GM12878 (cell line): Measurements from ENCODE around the gene UBC. TPM values are rescaled to one million over a fixed set of nuclear protein-coding genes. Genes with fewer than 3 reads are reported as not detected.
"Not testable (repeated sequence)": the region's sequence is repeated elsewhere in the genome, so short reads cannot be mapped to it uniquely, and the experiment has no call there.

Experiments
- ATAC-seq: fragments of 200-7000 bp; cut with Tn5 transposase; 3 replicates; pipeline ENCODE4 v1.9.1; 2020; ENCODE audit warnings: mild to moderate bottlenecking, moderate library complexity
- BruUV-seq: library from RNA; stranded (reverse); fragments of 400-500 nt; replicated peaks from 2 replicates; lab custom pipeline; 2021; lab: Mats Ljungman, UMichigan
- CTCF ChIA-PET: fragments of 300-600 bp; sonication (Branson Sonifier 250); formaldehyde crosslinking; extraction: SDS; loops from one replicate; lab custom pipeline; 2021; ENCODE audit warnings: inconsistent platforms; lab: Yijun Ruan, JAX
- POLR2A ChIA-PET: fragments of 350-600 bp; formaldehyde crosslinking; extraction: SDS; loops from one replicate; lab custom pipeline; 2021; ENCODE audit warnings: inconsistent platforms; lab: Charles Lee
- RAD21 ChIA-PET: fragments of 300-600 bp; sonication (Branson Sonifier 250); formaldehyde crosslinking; loops from one replicate; lab custom pipeline; 2023; ENCODE audit warnings: antibody characterized with exemption; ENCODE audit not compliant: unreplicated experiment; lab: Charles Lee
- SMC1A ChIA-PET: fragments of 300-600 bp; sonication (Branson Sonifier 250); formaldehyde crosslinking; loops from one replicate; lab custom pipeline; 2023; ENCODE audit not compliant: unreplicated experiment, uncharacterized antibody; lab: Charles Lee
- DNase-seq: peaks from one replicate; pipeline ENCODE4 v3.0.0-alpha.2; 2011; ENCODE audit warnings: low read depth, low spot score
- FAIRE-seq: peaks from 3 replicates; lab custom pipeline; 2011; peaks lifted over from hg19 to GRCh38; lab: Jason Lieb, UNC
- H2AFZ ChIP-seq: 2 replicates; pipeline ENCODE4 v1.6.0; 2011; ENCODE audit warnings: low read depth, low read length, control low read depth; ENCODE audit not compliant: control insufficient read depth
- H3K27ac ChIP-seq: 2 replicates; pipeline ENCODE4 v1.5.1; 2011; ENCODE audit warnings: control low read depth; ENCODE audit not compliant: control insufficient read depth, insufficient read depth
- H3K27me3 ChIP-seq, 2 experiments: replicated peaks in 1 of 2; 2 replicates each; pipeline versions ENCODE4 v1.6.0 to v1.6.1; 2011; ENCODE audit warnings: low read length in 1 of 2; ENCODE audit not compliant: control insufficient read depth in 2 of 2, insufficient read depth in 2 of 2
- H3K36me3 ChIP-seq, 2 experiments: 2 replicates each; pipeline ENCODE4 v1.5.1; 2011; ENCODE audit warnings: low read length in 1 of 2; ENCODE audit not compliant: control insufficient read depth in 2 of 2, insufficient read depth in 2 of 2
- H3K4me1 ChIP-seq: 2 replicates; pipeline ENCODE4 v1.6.1; 2011; ENCODE audit warnings: mild to moderate bottlenecking, low read length, moderate library complexity, mixed read lengths; ENCODE audit not compliant: control insufficient read depth, insufficient read depth
- H3K4me2 ChIP-seq: 2 replicates; pipeline ENCODE4 v1.6.0; 2011; ENCODE audit warnings: control low read depth; ENCODE audit not compliant: control insufficient read depth, insufficient read depth
- H3K4me3 ChIP-seq: fragments of 200-600 bp; sonication (generic); 2 replicates; pipeline ENCODE4 v1.5.1; 2016
- H3K79me2 ChIP-seq: 2 replicates; pipeline ENCODE4 v1.6.0; 2011; ENCODE audit warnings: low read length; ENCODE audit not compliant: control insufficient read depth, insufficient read depth
- H3K9ac ChIP-seq: 2 replicates; pipeline ENCODE4 v1.8.0; 2011; ENCODE audit warnings: low read length, control low read depth, mixed read lengths; ENCODE audit not compliant: control insufficient read depth, insufficient read depth
- H3K9me3 ChIP-seq: replicated peaks from 3 replicates; pipeline ENCODE4 v1.5.1; 2011; ENCODE audit warnings: mild to moderate bottlenecking, low read length; ENCODE audit not compliant: control insufficient read depth, insufficient read depth
- H4K20me1 ChIP-seq: 2 replicates; pipeline ENCODE4 v1.6.0; 2011; ENCODE audit not compliant: control insufficient read depth, insufficient read depth
- EP300 ChIP-seq, 2 experiments: fragments of 150-350 bp in 1 of 2; IDR thresholded peaks; 2 replicates each; pipeline ENCODE4 v1.6.1; 2011 to 2012; ENCODE audit warnings: low read depth in 2 of 2, low read length in 2 of 2, borderline replicate concordance in 1 of 2, improper control_type of control experiment in 1 of 2, inconsistent platforms in 1 of 2; ENCODE audit not compliant: control insufficient read depth in 1 of 2
- FOXM1 ChIP-seq: IDR thresholded peaks from 2 replicates; pipeline ENCODE4 v1.6.1; 2012; ENCODE audit warnings: low read depth, mild to moderate bottlenecking, inconsistent platforms, low read length, moderate library complexity
- MXI1 ChIP-seq: fragments of 150-350 bp; IDR thresholded peaks from 2 replicates; pipeline ENCODE4 v1.6.1; 2011; ENCODE audit warnings: low read depth, mild to moderate bottlenecking, inconsistent platforms, low read length, improper control_type of control experiment
- MYC ChIP-seq: IDR thresholded peaks from 2 replicates; pipeline ENCODE4 v1.6.1; 2011; ENCODE audit warnings: mild to moderate bottlenecking, low read length, moderate library complexity, inconsistent platforms; ENCODE audit not compliant: insufficient read depth, insufficient replicate concordance, insufficient read length, severe bottlenecking
- NFXL1 ChIP-seq: fragments of 450-650 bp; IDR thresholded peaks from 2 replicates; pipeline ENCODE4 v1.6.1; 2017; ENCODE audit warnings: antibody characterized with exemption, mild to moderate bottlenecking, borderline replicate concordance
- NFYB ChIP-seq: IDR thresholded peaks from 2 replicates; pipeline ENCODE4 v1.6.1; 2011; ENCODE audit warnings: low read depth, mild to moderate bottlenecking, low read length, improper control_type of control experiment, moderate library complexity; ENCODE audit not compliant: insufficient read depth
- SMARCA5 ChIP-seq: fragments of 450-650 bp; IDR thresholded peaks from 2 replicates; pipeline ENCODE4 v1.6.1; 2017; ENCODE audit warnings: mild to moderate bottlenecking
- SUZ12 ChIP-seq: fragments of 200-600 bp; sonication (generic); IDR thresholded peaks from one replicate; pipeline ENCODE4 v1.6.1; 2018; ENCODE audit warnings: antibody characterized with exemption, mild to moderate bottlenecking; ENCODE audit not compliant: unreplicated experiment
- WRNIP1 ChIP-seq: IDR thresholded peaks from 2 replicates; pipeline ENCODE4 v1.6.1; 2011; ENCODE audit warnings: low read depth, low read length, improper control_type of control experiment, borderline replicate concordance
- ZSCAN29 ChIP-seq: fragments of 450-650 bp; IDR thresholded peaks from 2 replicates; pipeline ENCODE4 v1.6.1; 2017; ENCODE audit warnings: mild to moderate bottlenecking, moderate library complexity
- WGBS: methylation state at CpG from one replicate; pipeline ENCODE4 v1.1.6; 2016; ENCODE audit warnings: low lambda C conversion rate; ENCODE audit not compliant: insufficient replicate concordance, insufficient coverage; ENCODE audit errors: missing lambda C conversion rate; 5-methylcytosine and 5-hydroxymethylcytosine counted together
- in situ Hi-C: fragments of 300-500 bp; cut with MboI; formaldehyde crosslinking; loops from 9 replicates; pipeline ENCODE4 v1.14.3; 2018; ENCODE audit warnings: mixed read lengths
- intact Hi-C: fragments of 100-400 bp; cut with micrococcal nuclease; formaldehyde crosslinking; loops from one replicate; pipeline ENCODE4 v1.14.2; 2022; ENCODE audit not compliant: unreplicated experiment
- polyA plus RNA-seq, 11 experiments: library from polyadenylated mRNA; depleted of rRNA in 4 of 11; unstranded in 6 of 11; stranded (reverse) in 5 of 11; fragments of >200 nt; fragmentation: Nextera tagmentation in 4 of 11; fragmentation: Illumina TruSeq in 1 of 11; extraction: Ambion mirVana in 4 of 11; extraction: Trizol in 1 of 11; gene quantifications; 1 replicate in 1 of 11; 2 replicates in 10 of 11; pipeline versions ENCODE4 v1.2.1 to v1.2.3, GENCODE V29; 2011 to 2016; ENCODE audit warnings: inconsistent platforms in 2 of 11, missing spikeins in 2 of 11, low read depth in 1 of 11
- total RNA-seq, 4 experiments: library from RNA; depleted of rRNA in 3 of 4; stranded (reverse); fragments of >200 nt in 3 of 4; fragmentation: Illumina TruSeq in 1 of 4; extraction: Trizol in 1 of 4; gene quantifications; 2 replicates each; pipeline versions ENCODE4 v1.2.1 to v1.2.3, GENCODE V29; 2013 to 2021
- TF ChIP-seq, protein P1 (sequence below): fragments of 450-650 bp; IDR thresholded peaks from 2 replicates; pipeline ENCODE4 v1.6.1; 2017; ENCODE audit warnings: mild to moderate bottlenecking, moderate library complexity

Gene UBC
- total and polyA plus RNA-seq, 10 of the 15 experiments (the other 5 are each of a cell fraction or from before 2014, with no cell fraction given), result 653 to 1,666 (median 874) TPM

DNA sequence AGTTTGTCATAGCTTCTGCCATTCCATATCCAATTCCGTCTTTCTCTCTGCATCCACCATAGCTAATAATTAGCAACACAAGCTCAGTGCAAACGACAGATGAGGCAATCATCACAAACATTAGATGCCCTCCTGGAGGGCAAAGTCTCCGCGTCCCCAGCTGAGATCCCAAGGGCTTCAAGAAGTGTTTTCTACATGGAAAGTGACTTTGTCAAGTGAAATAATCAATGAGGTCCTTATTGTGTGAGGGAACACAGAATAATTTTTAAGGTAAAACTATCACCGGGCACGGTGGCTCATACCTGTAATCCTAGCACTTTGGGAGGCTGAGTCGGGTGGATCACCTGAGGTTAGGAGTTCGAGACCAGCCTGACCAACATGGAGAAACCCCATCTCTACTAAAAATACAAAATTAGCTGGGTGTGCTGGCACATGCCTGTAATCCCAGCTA lies 14.1 kb downstream of the UBC start:
- POLR2A ChIA-PET, result interaction anchor here (1.1 to 4.3 kb wide), 7 partner anchors 11 to 43 kb away, joined by 3 to 46 read pairs (median 7); partner anchors contain the start of gene UBC
- not testable (repeated sequence) for H3K79me2 ChIP-seq, DNase-seq, FAIRE-seq, H3K27me3 ChIP-seq, H2AFZ ChIP-seq, H3K9ac ChIP-seq, BruUV-seq, H4K20me1 ChIP-seq, H3K27ac ChIP-seq, ATAC-seq, H3K36me3 ChIP-seq, H3K4me3 ChIP-seq, H3K4me2 ChIP-seq, H3K9me3 ChIP-seq
- CTCF ChIA-PET, result interaction anchor here (0.7 to 4.8 kb wide), 13 partner anchors 10 to 129 kb away, joined by 3 to 30 read pairs (median 7); no protein-coding TSS in a partner anchor
- SMC1A ChIA-PET, result interaction anchor here (1.0 to 4.4 kb wide), 16 partner anchors 8 to 864 kb away, joined by 3 to 31 read pairs (median 6); no protein-coding TSS in a partner anchor
- intact Hi-C loops (loop anchor here (5.0 kb wide), 1 partner anchor 863 kb away; no protein-coding TSS in a partner anchor), in situ Hi-C loops (loop anchor here (10.0 to 25.0 kb wide), 2 partner anchors 866 to 1463 kb away; partner anchors contain the start of gene RILPL2)
- RAD21 ChIA-PET, result interaction anchor here (0.8 to 4.9 kb wide), 12 partner anchors 9 to 406 kb away, joined by 3 to 51 read pairs (median 8); no protein-coding TSS in a partner anchor
- 83% methylated on average over 8 of the region's 8 CpGs for WGBS
- H3K4me1 ChIP-seq, result peaks cover 37% of the 10 kb centered on the region

DNA sequence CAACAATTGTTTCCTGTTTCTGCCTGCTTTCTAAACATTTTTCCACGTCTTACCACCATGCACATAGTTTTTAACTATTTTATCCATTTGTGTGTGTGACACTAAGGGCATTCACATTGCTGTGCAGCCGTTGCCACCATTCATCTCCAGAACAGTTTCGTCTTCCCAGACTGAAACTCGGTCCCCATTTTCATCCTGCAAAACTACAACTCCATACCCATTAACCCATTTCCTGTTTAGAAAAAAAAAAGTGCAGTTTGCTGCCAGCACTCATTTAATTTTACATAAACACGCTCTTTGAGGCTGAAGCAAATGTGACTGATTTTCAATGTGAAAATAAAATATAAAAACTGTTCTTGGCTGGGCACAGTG lies 15.5 kb downstream of the UBC start:
- CTCF ChIA-PET, result interaction anchor here (0.7 to 4.8 kb wide), 5 partner anchors 19 to 120 kb away, joined by 3 to 30 read pairs (median 7); no protein-coding TSS in a partner anchor
- BruUV-seq, result no TSS peak
- intact Hi-C loops (loop anchor here (2.0 kb wide), 2 partner anchors 36 to 124 kb away; partner anchors contain the start of gene SCARB1), in situ Hi-C loops (no loop called here)
- H4K20me1 ChIP-seq, result no peaks in the 10 kb centered on the region
- no peak for DNase-seq
- H3K27me3 ChIP-seq, result no peaks in the 10 kb centered on the region
- SMC1A ChIA-PET, result interaction anchor here (0.7 to 4.4 kb wide), 5 partner anchors 17 to 128 kb away, joined by 3 to 31 read pairs (median 8); no protein-coding TSS in a partner anchor
- RAD21 ChIA-PET, result interaction anchor here (2.2 to 4.9 kb wide), 4 partner anchors 19 to 124 kb away, joined by 8 to 51 read pairs (median 26); no protein-coding TSS in a partner anchor
- peaks cover 31% of the 10 kb centered on the region for H3K4me1 ChIP-seq
- no peaks in the 10 kb centered on the region for H3K9me3 ChIP-seq
- no peaks in the 10 kb centered on the region for H3K36me3 ChIP-seq
- no peak overlapping the region; the same call in 1 of the 2 replicates for H3K4me3 ChIP-seq
- 11% methylated on average over 5 of the region's 5 CpGs for WGBS
- H3K4me2 ChIP-seq, result peak overlapping the region; percentile 76
- no peak for ATAC-seq
- no peak for FAIRE-seq
- peak overlapping the region; percentile 27; the same call in 1 of the 2 replicates for H3K27ac ChIP-seq
- H3K9ac ChIP-seq, result no peak overlapping the region; the same call in 1 of the 2 replicates
- peak overlapping the region; percentile 61 for H2AFZ ChIP-seq
- no peaks in the 10 kb centered on the region for H3K79me2 ChIP-seq
- POLR2A ChIA-PET, result interaction anchor here (1.9 to 4.3 kb wide), 2 partner anchors 13 to 18 kb away, joined by 7 to 46 read pairs; partner anchors contain the start of gene UBC
- TF ChIP-seq SUZ12 (no peak), SMARCA5 (no peak), NFXL1 (no peak), FOXM1 (no peak), EP300 (IDR thresholded peaks at IDR 0.05; ENCODE audit: borderline replicate concordance in 1 of 2, control insufficient read depth in 1 of 2, low read depth in 2 of 2, low read length in 2 of 2) (no peak), NFYB (no peak), ZSCAN29 (no peak), MXI1 (no peak), WRNIP1 (no peak), MYC (no peak)
- TF ChIP-seq, protein P1, sequence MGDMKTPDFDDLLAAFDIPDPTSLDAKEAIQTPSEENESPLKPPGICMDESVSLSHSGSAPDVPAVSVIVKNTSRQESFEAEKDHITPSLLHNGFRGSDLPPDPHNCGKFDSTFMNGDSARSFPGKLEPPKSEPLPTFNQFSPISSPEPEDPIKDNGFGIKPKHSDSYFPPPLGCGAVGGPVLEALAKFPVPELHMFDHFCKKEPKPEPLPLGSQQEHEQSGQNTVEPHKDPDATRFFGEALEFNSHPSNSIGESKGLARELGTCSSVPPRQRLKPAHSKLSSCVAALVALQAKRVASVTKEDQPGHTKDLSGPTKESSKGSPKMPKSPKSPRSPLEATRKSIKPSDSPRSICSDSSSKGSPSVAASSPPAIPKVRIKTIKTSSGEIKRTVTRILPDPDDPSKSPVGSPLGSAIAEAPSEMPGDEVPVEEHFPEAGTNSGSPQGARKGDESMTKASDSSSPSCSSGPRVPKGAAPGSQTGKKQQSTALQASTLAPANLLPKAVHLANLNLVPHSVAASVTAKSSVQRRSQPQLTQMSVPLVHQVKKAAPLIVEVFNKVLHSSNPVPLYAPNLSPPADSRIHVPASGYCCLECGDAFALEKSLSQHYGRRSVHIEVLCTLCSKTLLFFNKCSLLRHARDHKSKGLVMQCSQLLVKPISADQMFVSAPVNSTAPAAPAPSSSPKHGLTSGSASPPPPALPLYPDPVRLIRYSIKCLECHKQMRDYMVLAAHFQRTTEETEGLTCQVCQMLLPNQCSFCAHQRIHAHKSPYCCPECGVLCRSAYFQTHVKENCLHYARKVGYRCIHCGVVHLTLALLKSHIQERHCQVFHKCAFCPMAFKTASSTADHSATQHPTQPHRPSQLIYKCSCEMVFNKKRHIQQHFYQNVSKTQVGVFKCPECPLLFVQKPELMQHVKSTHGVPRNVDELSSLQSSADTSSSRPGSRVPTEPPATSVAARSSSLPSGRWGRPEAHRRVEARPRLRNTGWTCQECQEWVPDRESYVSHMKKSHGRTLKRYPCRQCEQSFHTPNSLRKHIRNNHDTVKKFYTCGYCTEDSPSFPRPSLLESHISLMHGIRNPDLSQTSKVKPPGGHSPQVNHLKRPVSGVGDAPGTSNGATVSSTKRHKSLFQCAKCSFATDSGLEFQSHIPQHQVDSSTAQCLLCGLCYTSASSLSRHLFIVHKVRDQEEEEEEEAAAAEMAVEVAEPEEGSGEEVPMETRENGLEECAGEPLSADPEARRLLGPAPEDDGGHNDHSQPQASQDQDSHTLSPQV, result no peak
